Measurements from ENCODE around the gene TEX52. TPM values are rescaled to one million over a fixed set of nuclear protein-coding genes. Genes with fewer than 3 reads are reported as not detected.

The TEX52 gene
- total RNA-seq, 2 experiments from 2014 or later: 0.29 to 0.35 TPM

Other genes with a start within 250 kb of the TEX52 start
- 10 to 100 TPM; 47.2 to 68.2 TPM for gene FKBP4, start 62.1 kb downstream of the TEX52 start, total RNA-seq
- gene ITFG2, start 44.4 kb downstream of the TEX52 start, total RNA-seq: 10 to 100 TPM; 43.5 to 48.2 TPM
- not detected for gene NRIP2, start 22.0 kb downstream of the TEX52 start, total RNA-seq
- 100 to 1,000 TPM; 119 to 131 TPM for gene FOXM1, start 20.1 kb upstream of the TEX52 start, total RNA-seq
- gene RHNO1, start 20.2 kb upstream of the TEX52 start, total RNA-seq: 10 to 100 TPM; 53.6 to 61.4 TPM
- 1 to 10 TPM; 8.6 to 9.1 TPM for gene TULP3, start 33.9 kb upstream of the TEX52 start, total RNA-seq
- under 1 TPM; 0.69 to 1.00 TPM for gene TEAD4, start 102.4 kb upstream of the TEX52 start, total RNA-seq
- under 1 TPM in 1 of 2 experiments, not detected in 1; 0.15 TPM for gene TSPAN9, start 220.3 kb upstream of the TEX52 start, total RNA-seq